ENCODE results near the gene PLEKHN1.
A peak's percentile ranks its signal among the peaks of the same experiment; 100 is the strongest.
"Not testable (repeated sequence)": the region's sequence is repeated elsewhere in the genome, so short reads cannot be mapped to it uniquely, and the experiment has no call there.

PLEKHN1 gene

GRCh38 chr1:944341-945325 lies 21.6 kb upstream of the PLEKHN1 start:
- DNase-seq, result no peak

GRCh38 chr1:945688-946556 lies 20.4 kb upstream of the PLEKHN1 start:
- no peak for DNase-seq

GRCh38 chr1:946811-947210 lies 19.5 kb upstream of the PLEKHN1 start:
- not testable (repeated sequence) for DNase-seq

- no peak for DNase-seq
Measured at GRCh38 chr1:947958-948357, 18.3 kb upstream of the PLEKHN1 start.

- DNase-seq, result no peak
Measured at GRCh38 chr1:950268-950667, 16.0 kb upstream of the PLEKHN1 start.

GRCh38 chr1:950881-951280 lies 15.4 kb upstream of the PLEKHN1 start:
- DNase-seq, result no peak

GRCh38 chr1:951364-951763 lies 14.9 kb upstream of the PLEKHN1 start:
- no peak for DNase-seq

- DNase-seq, result no peak
Measured at GRCh38 chr1:952201-952600, 14.1 kb upstream of the PLEKHN1 start.

GRCh38 chr1:952603-953002 lies 13.7 kb upstream of the PLEKHN1 start:
- DNase-seq, result no peak

- DNase-seq, result no peak
Measured at GRCh38 chr1:953524-954320, 12.6 kb upstream of the PLEKHN1 start.

GRCh38 chr1:954927-955326 lies 11.4 kb upstream of the PLEKHN1 start:
- no peak for DNase-seq

GRCh38 chr1:955474-955873 lies 10.8 kb upstream of the PLEKHN1 start:
- no peak for DNase-seq

- DNase-seq, result no peak
Measured at GRCh38 chr1:956636-957035, 9.6 kb upstream of the PLEKHN1 start.

GRCh38 chr1:958823-959730 lies 7.2 kb upstream of the PLEKHN1 start, which contains the start of gene NOC2L:
TSS of gene NOC2L (minus strand) at chr1:959256. CDS start at chr1:959240, 16 bp downstream.
- peak; percentile 94 for DNase-seq

- DNase-seq, result no peak
Measured at GRCh38 chr1:959731-960362, 6.4 kb upstream of the PLEKHN1 start.

- DNase-seq, result peak; percentile 88
Measured at GRCh38 chr1:960363-961131, 5.7 kb upstream of the PLEKHN1 start, which contains the start of gene KLHL17. TSS of gene KLHL17 (plus strand) at chr1:960584. CDS start at chr1:960694, 110 bp downstream.

- DNase-seq, result no peak
Measured at GRCh38 chr1:961132-961669, 5.1 kb upstream of the PLEKHN1 start.

- no peak for DNase-seq
Measured at GRCh38 chr1:962381-963300, 3.6 kb upstream of the PLEKHN1 start.

GRCh38 chr1:963301-963651 lies 3.0 kb upstream of the PLEKHN1 start:
- DNase-seq, result no peak

All from activated naive CD4-positive, alpha-beta T cell treated with anti-CD3 and anti-CD28 coated beads, Interleukin-2, amount 50 U/mL, for 16 hours (primary cell).